HG02981 (cell line): ENCODE results near the gene POU2F3.
A peak's percentile ranks its signal among the peaks of the same experiment; 100 is the strongest.

ENCODE experiments used
- ATAC-seq: cut with Tn5 transposase; IDR thresholded peaks from one replicate; pipeline ENCODE4 v1.9.1; 2021; ENCODE audit warnings: mild to moderate bottlenecking, moderate library complexity; ENCODE audit not compliant: unreplicated experiment

The POU2F3 gene

GRCh38 chr11:120280600-120281051 is 40.7 kb downstream of the POU2F3 start:
- no peak for ATAC-seq

GRCh38 chr11:120281143-120281795 is 41.3 kb downstream of the POU2F3 start:
- no peak for ATAC-seq

- ATAC-seq, result no peak
Measured at GRCh38 chr11:120283124-120283523, 43.2 kb downstream of the POU2F3 start.

- ATAC-seq, result no peak
Measured at GRCh38 chr11:120284272-120284671, 44.3 kb downstream of the POU2F3 start.

GRCh38 chr11:120285256-120285655 is 45.3 kb downstream of the POU2F3 start:
- no peak for ATAC-seq

GRCh38 chr11:120288021-120288420 is 48.1 kb downstream of the POU2F3 start:
- ATAC-seq, result no peak

- no peak for ATAC-seq
Measured at GRCh38 chr11:120289426-120289825, 49.5 kb downstream of the POU2F3 start.

- ATAC-seq, result no peak
Measured at GRCh38 chr11:120290956-120291355, 51.0 kb downstream of the POU2F3 start.

- ATAC-seq, result no peak
Measured at GRCh38 chr11:120293038-120293800, 53.3 kb downstream of the POU2F3 start.

GRCh38 chr11:120294096-120294495 is 54.2 kb downstream of the POU2F3 start:
- no peak for ATAC-seq

GRCh38 chr11:120295099-120295498 is 55.2 kb downstream of the POU2F3 start:
- ATAC-seq, result no peak

- no peak for ATAC-seq
Measured at GRCh38 chr11:120296554-120296953, 56.6 kb downstream of the POU2F3 start.

- no peak for ATAC-seq
Measured at GRCh38 chr11:120298461-120298860, 58.5 kb downstream of the POU2F3 start.

- ATAC-seq, result no peak
Measured at GRCh38 chr11:120302001-120302805, 62.3 kb downstream of the POU2F3 start.

- ATAC-seq, result peak; percentile 80
Measured at GRCh38 chr11:120303004-120303637, 63.2 kb downstream of the POU2F3 start.

- ATAC-seq, result no peak
Measured at GRCh38 chr11:120304526-120304925, 64.6 kb downstream of the POU2F3 start.

GRCh38 chr11:120305286-120305685 is 65.3 kb downstream of the POU2F3 start:
- ATAC-seq, result no peak

- ATAC-seq, result no peak
Measured at GRCh38 chr11:120306519-120307242, 66.7 kb downstream of the POU2F3 start.

- ATAC-seq, result no peak
Measured at GRCh38 chr11:120307476-120307875, 67.5 kb downstream of the POU2F3 start.

GRCh38 chr11:120308081-120308480 is 68.1 kb downstream of the POU2F3 start:
- no peak for ATAC-seq
